Calu3 (cell line): ENCODE data around the gene THBS2. TPM values are rescaled to one million over a fixed set of nuclear protein-coding genes. Genes with fewer than 3 reads are reported as not detected.

Experiments used
- BruUV-seq: library from RNA; stranded (reverse); fragments of 400-500 nt; replicated peaks from 2 replicates; lab custom pipeline; 2021; lab: Mats Ljungman, UMichigan
- CTCF ChIA-PET: fragments of 300-600 bp; sonication (Branson Sonifier 250); formaldehyde crosslinking; loops from one replicate; lab custom pipeline; 2022; ENCODE audit warnings: antibody characterized with exemption; lab: Charles Lee
- DNase-seq: peaks from one replicate; pipeline ENCODE4 v3.0.0; 2022
- H3K27ac Mint-ChIP-seq: one replicate; pipeline ENCODE4 v1.8.0; 2022; ENCODE audit warnings: mixed read lengths; ENCODE audit not compliant: unreplicated experiment
- H3K27me3 Mint-ChIP-seq: one replicate; pipeline ENCODE4 v1.8.0; 2022; ENCODE audit warnings: mixed read lengths; ENCODE audit not compliant: unreplicated experiment
- H3K36me3 Mint-ChIP-seq: one replicate; pipeline ENCODE4 v1.8.0; 2022; ENCODE audit warnings: mild to moderate bottlenecking, moderate library complexity, mixed read lengths; ENCODE audit not compliant: insufficient read depth, unreplicated experiment
- H3K4me1 Mint-ChIP-seq: one replicate; pipeline ENCODE4 v1.8.0; 2022; ENCODE audit warnings: mild to moderate bottlenecking, low read depth, mixed read lengths; ENCODE audit not compliant: unreplicated experiment
- H3K4me3 Mint-ChIP-seq: one replicate; pipeline ENCODE4 v1.8.0; 2022; ENCODE audit warnings: mild to moderate bottlenecking, low read depth, moderate library complexity, mixed read lengths; ENCODE audit not compliant: unreplicated experiment
- H3K9me3 Mint-ChIP-seq: one replicate; pipeline ENCODE4 v1.8.0; 2022; ENCODE audit warnings: low read depth, mixed read lengths; ENCODE audit not compliant: unreplicated experiment
- intact Hi-C: fragments of 100-400 bp; cut with micrococcal nuclease; formaldehyde crosslinking; loops from one replicate; pipeline ENCODE4 v1.10.0; 2022; ENCODE audit not compliant: unreplicated experiment
- total RNA-seq: library from RNA; stranded (reverse); gene quantifications from 2 replicates; pipeline ENCODE4 v1.2.3, GENCODE V29; 2022
- TF ChIP-seq, protein P1 (sequence below): fragments of 200-600 bp; IDR thresholded peaks from one replicate; pipeline ENCODE4 v1.8.0; 2022; ENCODE audit warnings: antibody characterized with exemption; ENCODE audit not compliant: unreplicated experiment

Gene THBS2
- total RNA-seq, 1 experiment from 2014 or later, result not detected

DNA sequence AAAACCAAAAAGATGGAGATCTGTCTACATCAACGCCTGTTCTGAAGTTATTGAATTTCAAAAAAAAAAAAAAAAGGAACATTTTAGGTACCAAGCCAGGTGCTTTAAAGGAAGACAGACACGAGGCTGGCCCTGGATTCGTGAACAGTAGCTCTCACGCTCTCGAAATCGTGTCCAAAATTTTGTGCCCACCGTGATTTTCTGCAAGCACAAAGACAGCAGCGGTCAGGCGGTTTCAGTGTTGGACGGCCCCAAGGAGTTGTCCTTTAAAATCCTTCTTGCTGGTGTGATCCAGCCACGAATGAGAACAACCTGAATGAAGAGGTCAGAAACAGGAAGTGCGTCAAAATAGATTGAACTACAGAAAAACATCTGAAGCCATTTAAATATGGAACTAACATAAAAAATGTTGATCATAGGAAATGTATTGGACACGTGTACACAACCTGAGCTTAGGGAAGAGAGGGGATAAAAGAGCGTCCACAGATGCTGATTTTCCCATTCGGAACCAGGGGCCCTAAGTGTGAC, 78.2 kb downstream of the THBS2 start:
- Mint-ChIP-seq H3K4me1 (peaks cover 21% of the 10 kb centered on the region), H3K27ac (no peak overlapping the region), H3K9me3 (peaks cover 2% of the 10 kb centered on the region), H3K27me3 (no peaks in the 10 kb centered on the region), H3K36me3 (peaks cover 21% of the 10 kb centered on the region), H3K4me3 (no peak overlapping the region)
- BruUV-seq, result no TSS peak
- CTCF ChIA-PET, result no interaction called here
- DNase-seq, result no peak
- TF ChIP-seq, protein P1, sequence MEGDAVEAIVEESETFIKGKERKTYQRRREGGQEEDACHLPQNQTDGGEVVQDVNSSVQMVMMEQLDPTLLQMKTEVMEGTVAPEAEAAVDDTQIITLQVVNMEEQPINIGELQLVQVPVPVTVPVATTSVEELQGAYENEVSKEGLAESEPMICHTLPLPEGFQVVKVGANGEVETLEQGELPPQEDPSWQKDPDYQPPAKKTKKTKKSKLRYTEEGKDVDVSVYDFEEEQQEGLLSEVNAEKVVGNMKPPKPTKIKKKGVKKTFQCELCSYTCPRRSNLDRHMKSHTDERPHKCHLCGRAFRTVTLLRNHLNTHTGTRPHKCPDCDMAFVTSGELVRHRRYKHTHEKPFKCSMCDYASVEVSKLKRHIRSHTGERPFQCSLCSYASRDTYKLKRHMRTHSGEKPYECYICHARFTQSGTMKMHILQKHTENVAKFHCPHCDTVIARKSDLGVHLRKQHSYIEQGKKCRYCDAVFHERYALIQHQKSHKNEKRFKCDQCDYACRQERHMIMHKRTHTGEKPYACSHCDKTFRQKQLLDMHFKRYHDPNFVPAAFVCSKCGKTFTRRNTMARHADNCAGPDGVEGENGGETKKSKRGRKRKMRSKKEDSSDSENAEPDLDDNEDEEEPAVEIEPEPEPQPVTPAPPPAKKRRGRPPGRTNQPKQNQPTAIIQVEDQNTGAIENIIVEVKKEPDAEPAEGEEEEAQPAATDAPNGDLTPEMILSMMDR, result no peak
- intact Hi-C loops, result no loop called here

DNA sequence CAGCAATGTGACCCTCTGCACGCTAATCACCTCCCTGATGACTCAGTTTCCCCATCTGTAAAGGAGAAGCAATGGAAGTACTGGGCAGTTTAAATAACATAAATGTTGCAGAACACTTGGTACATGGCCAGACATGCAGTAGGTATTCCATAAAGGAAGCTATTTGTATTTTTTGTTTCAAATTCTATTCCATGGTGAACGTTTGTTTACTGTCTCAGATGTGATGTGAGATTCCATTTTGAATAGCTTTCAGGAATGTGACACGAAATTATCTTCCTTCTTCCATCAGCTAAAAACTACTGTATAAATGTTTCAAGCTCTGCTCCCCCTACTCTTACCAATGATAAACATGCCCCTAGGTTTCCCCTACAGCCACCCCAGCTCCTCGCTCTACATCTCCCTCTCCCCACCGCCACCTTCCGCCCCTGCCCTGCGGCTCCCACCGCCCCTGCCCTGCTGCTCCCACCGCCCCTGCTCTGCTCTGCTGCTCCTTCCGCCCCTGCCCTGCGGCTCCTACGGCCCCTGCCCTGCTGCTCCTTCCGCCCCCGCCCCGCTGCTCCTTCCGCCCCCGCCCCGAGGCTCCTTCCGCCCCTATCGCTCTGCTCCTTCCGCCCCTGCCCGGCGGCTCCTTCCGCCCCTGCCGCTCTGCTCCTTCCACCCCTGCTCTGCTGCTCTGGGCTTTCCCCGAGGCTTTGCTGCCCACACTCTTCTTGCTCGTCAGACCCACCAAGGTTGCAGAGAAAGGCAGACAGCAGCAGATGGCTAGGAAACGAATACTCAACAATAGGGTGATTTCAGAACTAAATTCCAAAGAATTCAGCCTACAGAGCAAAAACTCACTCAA, 78.9 kb downstream of the THBS2 start:
- CTCF ChIA-PET, result no interaction called here
- TF ChIP-seq, protein P1, result no peak
- no peak for DNase-seq
- peaks cover 21% of the 10 kb centered on the region for H3K36me3 Mint-ChIP-seq
- H3K27me3 Mint-ChIP-seq, result no peaks in the 10 kb centered on the region
- no peak overlapping the region for H3K4me3 Mint-ChIP-seq
- H3K9me3 Mint-ChIP-seq, result peaks cover 2% of the 10 kb centered on the region
- peaks cover 21% of the 10 kb centered on the region for H3K4me1 Mint-ChIP-seq
- H3K27ac Mint-ChIP-seq, result no peak overlapping the region
- BruUV-seq, result no TSS peak
- intact Hi-C loops, result no loop called here

DNA sequence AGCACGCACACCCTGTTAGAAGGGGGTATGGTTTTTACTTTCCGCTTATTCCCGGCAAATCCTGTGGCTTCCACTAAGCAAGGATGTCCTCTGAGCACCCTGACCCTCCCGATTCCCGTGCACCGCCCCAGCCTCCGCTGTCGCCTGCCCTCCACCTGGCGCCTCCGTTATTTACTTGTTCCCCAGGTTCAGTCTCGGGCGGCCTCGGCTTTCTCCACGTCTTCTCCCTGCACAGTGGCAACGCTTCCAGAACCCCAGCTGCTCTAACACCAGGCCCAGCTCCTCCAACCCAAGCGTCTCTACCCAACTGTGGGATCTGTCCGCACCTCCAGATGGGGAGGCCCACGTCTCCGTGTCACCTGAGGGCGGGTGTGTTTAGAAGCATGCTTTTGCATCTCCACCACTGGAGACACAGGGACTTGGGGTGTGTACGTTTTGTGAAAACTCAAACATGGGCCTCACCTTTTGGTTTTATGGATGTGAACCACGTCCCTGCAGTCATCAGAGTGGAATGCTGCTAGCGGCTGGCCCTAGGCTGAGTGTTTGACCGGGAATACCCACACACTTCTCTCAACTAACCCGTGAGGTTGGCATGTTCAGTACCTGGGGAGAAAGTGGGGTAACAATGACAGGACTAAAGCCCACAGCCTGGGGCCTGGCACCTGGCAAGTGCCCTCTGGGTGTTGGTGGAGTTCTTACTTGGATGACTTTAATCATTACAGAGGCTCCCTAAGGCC, 79.9 kb downstream of the THBS2 start:
- H3K36me3 Mint-ChIP-seq, result peaks cover 21% of the 10 kb centered on the region
- H3K4me1 Mint-ChIP-seq, result peaks cover 29% of the 10 kb centered on the region
- no peaks in the 10 kb centered on the region for H3K9me3 Mint-ChIP-seq
- DNase-seq, result no peak
- intact Hi-C loops, result no loop called here
- CTCF ChIA-PET, result no interaction called here
- H3K27me3 Mint-ChIP-seq, result no peaks in the 10 kb centered on the region
- no peak overlapping the region for H3K27ac Mint-ChIP-seq
- H3K4me3 Mint-ChIP-seq, result no peak overlapping the region
- TF ChIP-seq, protein P1, result no peak
- BruUV-seq, result no TSS peak

DNA sequence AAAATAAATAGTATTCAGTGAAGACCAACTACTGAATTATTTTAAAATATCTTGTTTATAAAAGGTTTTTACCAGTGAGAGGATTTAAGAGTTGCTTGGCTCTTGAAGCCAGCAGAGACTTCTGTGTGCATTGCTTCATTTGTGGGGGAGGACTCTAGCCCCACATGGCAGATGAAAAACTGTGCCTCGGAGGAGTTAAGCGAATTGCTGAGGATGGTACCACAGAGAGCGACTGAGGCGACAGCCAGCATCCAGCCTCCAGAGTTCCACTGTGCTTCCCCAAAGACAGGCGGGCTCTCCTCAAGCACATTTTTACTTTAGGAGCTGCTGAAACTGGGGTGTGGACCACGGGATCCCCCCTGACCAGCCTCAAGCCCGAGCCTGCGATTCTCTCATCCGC, 80.7 kb downstream of the THBS2 start:
- no TSS peak for BruUV-seq
- DNase-seq, result no peak
- CTCF ChIA-PET, result no interaction called here
- Mint-ChIP-seq H3K9me3 (no peaks in the 10 kb centered on the region), H3K36me3 (peaks cover 21% of the 10 kb centered on the region), H3K27ac (no peak overlapping the region), H3K27me3 (no peaks in the 10 kb centered on the region), H3K4me3 (no peak overlapping the region), H3K4me1 (peaks cover 34% of the 10 kb centered on the region)
- TF ChIP-seq, protein P1, result no peak
- intact Hi-C loops, result no loop called here
